GM13977 (cell line): ENCODE measurements around the gene MUC2.

ENCODE experiments used
- DNase-seq: peaks from one replicate; pipeline ENCODE4 v3.0.0; 2012; ENCODE audit warnings: low spot score
- in situ Hi-C: fragments of 300-500 bp; cut with MboI; formaldehyde crosslinking; loops from one replicate; pipeline ENCODE4 v1.12.0; 2022; ENCODE audit warnings: low sequenced_read_pairs, low pct_unique_long_range_greater_than_20kb, mixed read lengths, inconsistent platforms; ENCODE audit not compliant: unreplicated experiment
- TF ChIP-seq, protein P1 (sequence below): IDR thresholded peaks from 2 replicates; pipeline ENCODE4 v1.5.1; 2012; ENCODE audit warnings: mild to moderate bottlenecking, control low read depth; ENCODE audit not compliant: insufficient read depth; ENCODE audit errors: extremely low read depth, missing control alignments

MUC2 gene

DNA sequence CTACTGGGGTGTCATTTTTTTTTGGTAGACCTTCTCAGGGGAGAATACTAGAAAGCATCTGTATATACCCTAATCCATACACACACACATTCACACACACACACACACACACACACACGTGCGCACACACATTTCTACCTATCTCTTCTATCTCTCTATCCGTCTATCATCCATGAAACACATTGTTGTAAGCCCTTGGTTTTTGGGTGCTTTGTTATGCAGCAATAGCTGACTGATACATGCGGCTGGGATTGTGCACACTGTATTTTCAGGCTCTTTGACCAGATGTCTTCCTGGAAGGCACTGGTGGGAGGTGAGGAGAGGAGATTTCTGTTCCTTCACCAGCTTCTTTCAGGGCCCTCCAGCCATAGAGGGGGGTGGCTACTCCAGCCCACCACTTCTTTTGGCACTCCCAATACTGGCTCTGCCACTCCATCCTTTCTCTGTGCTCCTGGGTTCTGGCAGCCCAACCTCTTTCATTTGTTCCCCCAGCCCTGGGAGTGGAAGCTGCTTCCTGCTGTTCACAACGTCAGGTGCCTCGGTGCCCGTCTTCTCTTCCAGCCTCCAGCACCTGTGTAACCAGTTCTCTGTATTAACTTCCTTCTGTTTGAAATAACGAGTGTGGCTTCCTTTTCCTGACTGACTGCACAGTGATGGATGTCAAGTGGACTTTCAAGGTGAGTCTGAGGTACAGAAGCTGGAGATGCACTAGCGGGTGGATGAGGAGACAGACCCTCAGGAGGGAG, 12.4 kb upstream of the MUC2 start:
- in situ Hi-C loops: no loop called here
- TF ChIP-seq, protein P1, sequence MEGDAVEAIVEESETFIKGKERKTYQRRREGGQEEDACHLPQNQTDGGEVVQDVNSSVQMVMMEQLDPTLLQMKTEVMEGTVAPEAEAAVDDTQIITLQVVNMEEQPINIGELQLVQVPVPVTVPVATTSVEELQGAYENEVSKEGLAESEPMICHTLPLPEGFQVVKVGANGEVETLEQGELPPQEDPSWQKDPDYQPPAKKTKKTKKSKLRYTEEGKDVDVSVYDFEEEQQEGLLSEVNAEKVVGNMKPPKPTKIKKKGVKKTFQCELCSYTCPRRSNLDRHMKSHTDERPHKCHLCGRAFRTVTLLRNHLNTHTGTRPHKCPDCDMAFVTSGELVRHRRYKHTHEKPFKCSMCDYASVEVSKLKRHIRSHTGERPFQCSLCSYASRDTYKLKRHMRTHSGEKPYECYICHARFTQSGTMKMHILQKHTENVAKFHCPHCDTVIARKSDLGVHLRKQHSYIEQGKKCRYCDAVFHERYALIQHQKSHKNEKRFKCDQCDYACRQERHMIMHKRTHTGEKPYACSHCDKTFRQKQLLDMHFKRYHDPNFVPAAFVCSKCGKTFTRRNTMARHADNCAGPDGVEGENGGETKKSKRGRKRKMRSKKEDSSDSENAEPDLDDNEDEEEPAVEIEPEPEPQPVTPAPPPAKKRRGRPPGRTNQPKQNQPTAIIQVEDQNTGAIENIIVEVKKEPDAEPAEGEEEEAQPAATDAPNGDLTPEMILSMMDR: no peak
- no peak for DNase-seq

- in situ Hi-C loops: no loop called here
- no peak for DNase-seq
- TF ChIP-seq, protein P1: no peak
Measured at GRCh38 chr11:1064167-1064566, 10.5 kb upstream of the MUC2 start.

GRCh38 chr11:1067812-1068496, 6.7 kb upstream of the MUC2 start:
- in situ Hi-C loops: no loop called here
- DNase-seq: no peak
- TF ChIP-seq, protein P1: no peak

DNA sequence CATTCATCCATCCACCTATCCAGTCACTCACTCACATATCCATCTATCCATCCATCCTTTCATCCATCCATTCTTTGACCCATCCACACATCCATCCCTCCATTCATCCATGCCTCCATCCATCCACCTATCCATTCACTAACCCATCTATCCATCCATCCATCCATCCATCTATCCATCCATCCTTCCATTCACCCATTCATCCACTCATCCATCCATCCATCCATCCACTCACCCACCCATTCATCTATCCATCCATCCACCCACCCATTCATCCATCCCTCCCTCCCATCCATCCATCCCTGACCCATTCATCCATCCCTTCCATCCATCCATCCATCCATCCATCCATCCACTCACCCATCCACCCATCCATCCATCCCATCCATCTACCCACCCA, 4.9 kb upstream of the MUC2 start:
- DNase-seq: no peak
- TF ChIP-seq, protein P1: no peak
- in situ Hi-C loops: no loop called here

DNA sequence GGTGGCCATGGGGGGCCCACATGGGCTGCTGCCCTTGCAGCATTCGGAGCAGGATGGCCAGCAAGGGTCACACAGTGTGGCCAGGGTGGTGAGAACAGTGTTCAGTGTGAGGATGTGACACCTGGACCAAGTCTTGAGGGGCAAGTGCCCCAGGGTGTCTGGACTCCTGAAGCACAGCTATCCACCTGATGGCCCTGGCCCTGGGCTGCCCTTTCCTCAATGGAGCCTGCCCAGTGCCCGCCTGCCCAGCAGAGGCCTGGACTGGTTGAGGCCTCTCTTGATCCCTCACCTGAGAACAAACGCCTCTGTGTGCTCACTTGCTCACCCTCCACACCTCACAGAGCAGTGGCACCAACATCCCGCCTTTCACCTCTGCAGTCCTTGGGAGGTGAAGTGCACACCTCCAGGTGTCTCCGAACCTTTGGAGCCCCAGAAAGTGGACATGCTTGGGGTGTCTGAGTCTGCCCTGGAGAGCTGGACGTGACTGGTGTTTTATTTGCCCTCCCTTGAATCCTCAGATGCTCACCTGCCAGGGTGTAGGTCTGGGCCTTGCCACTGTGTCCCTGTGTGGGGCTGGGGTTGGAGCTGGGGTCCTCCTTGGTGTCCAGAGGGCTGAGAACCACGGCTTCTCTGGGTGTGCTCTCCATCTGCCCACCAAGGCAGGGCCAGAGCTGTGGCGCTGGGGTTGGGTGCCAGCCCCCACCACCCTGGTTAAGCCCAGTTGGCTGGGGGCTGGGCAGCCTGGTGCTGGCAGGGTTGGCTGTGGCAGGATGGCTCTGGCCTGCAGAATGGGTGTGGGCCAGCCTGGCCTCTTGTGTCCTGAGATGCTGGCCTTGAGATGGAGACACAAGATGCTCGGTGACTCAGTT, 3.8 kb upstream of the MUC2 start:
- in situ Hi-C loops: no loop called here
- TF ChIP-seq, protein P1: no peak
- DNase-seq: no peak

DNA sequence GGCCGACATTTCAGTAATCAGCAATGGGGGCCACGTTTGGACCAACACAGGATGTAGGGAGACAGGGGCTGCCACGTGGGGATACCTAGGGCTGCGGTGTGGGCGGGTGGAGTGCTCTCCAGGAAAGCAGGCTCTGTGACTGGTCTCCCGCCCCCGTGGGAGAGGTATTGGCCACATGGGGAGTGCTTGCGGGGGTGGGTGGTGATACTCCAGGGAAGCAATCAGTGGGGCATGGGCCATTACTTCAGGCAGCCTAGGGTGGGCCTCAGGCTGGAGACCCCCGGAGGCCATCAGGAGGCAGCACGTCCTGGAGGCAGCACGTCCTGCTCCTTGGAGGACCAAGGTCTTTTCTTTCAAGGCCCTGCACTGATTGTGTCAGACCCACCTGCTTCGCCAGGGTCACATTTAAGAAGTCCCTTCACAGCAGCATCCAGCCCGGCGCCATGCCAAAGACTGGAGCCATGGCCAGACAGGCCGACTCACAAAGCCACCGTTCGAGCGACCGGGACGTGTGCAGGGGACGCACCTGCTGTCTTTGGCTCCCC, 3.0 kb upstream of the MUC2 start:
- in situ Hi-C loops: no loop called here
- TF ChIP-seq, protein P1: no peak
- no peak for DNase-seq
